B cell (primary cell): Measurements from ENCODE around the gene TM4SF20.

Experiments
- EZH2 ChIP-seq: IDR thresholded peaks from 2 replicates; pipeline ENCODE4 v1.6.1; 2012; ENCODE audit warnings: borderline replicate concordance, low read depth, mild to moderate bottlenecking, moderate library complexity, low read length; ENCODE audit not compliant: insufficient read depth, poor library complexity, severe bottlenecking
- TF ChIP-seq, protein P1 (sequence below): fragments of 200-600 bp; IDR thresholded peaks from one replicate; pipeline ENCODE4 v1.8.0; 2022; ENCODE audit warnings: antibody characterized with exemption, mild to moderate bottlenecking

DNA sequence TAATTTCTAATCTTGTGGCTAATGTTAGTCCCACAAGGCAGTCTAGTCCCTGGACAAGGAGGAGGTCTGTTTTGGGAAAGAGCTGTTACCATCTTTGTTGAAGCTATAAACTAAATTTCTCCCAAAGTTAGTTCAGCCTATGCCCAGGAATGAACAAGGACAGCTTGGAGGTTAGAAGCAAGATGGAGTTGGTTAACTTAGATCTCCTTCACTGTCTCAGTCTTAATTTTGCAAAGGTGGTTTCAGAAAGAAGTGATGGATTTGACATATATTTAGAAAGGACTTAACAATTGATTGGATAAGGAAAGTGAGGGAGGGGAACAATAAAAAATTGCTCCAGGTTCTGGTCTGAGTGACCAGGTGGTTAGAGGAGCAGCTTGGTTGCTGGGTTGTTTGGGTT is 23.2 kb upstream of the TM4SF20 start:
- TF ChIP-seq, protein P1, sequence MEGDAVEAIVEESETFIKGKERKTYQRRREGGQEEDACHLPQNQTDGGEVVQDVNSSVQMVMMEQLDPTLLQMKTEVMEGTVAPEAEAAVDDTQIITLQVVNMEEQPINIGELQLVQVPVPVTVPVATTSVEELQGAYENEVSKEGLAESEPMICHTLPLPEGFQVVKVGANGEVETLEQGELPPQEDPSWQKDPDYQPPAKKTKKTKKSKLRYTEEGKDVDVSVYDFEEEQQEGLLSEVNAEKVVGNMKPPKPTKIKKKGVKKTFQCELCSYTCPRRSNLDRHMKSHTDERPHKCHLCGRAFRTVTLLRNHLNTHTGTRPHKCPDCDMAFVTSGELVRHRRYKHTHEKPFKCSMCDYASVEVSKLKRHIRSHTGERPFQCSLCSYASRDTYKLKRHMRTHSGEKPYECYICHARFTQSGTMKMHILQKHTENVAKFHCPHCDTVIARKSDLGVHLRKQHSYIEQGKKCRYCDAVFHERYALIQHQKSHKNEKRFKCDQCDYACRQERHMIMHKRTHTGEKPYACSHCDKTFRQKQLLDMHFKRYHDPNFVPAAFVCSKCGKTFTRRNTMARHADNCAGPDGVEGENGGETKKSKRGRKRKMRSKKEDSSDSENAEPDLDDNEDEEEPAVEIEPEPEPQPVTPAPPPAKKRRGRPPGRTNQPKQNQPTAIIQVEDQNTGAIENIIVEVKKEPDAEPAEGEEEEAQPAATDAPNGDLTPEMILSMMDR, result no peak
- TF ChIP-seq EZH2, result no peak
